Breast epithelium (tissue), 4 donors: ENCODE measurements around the gene PTPRG. TPM values are rescaled to one million over a fixed set of nuclear protein-coding genes. Genes with fewer than 3 reads are reported as not detected.

Experiments used
- DNase-seq, 2 donors: peaks; one replicate each; pipeline ENCODE4 v3.0.0-alpha.2; 2019; ENCODE audit warnings: low spot score in 2 of 2
- H3K27ac ChIP-seq, 2 donors: fragments of 200-600 bp; sonication (generic) in 1 of 2; one replicate each; pipeline ENCODE4 v1.5.1; 2016 to 2019; ENCODE audit warnings: mild to moderate bottlenecking in 1 of 2
- H3K27me3 ChIP-seq, 2 donors: fragments of 200-600 bp; sonication (generic) in 1 of 2; one replicate each; pipeline versions ENCODE4 v1.5.1 to v1.6.0; 2017 to 2019; ENCODE audit warnings: control low read depth in 1 of 2, mild to moderate bottlenecking in 1 of 2
- H3K36me3 ChIP-seq: fragments of 200-600 bp; one replicate; pipeline ENCODE4 v1.5.1; 2019
- H3K4me1 ChIP-seq, 2 donors: fragments of 200-600 bp; sonication (generic); one replicate each; pipeline ENCODE4 v1.5.1; 2016 to 2019; ENCODE audit warnings: control low read depth in 1 of 2
- H3K4me3 ChIP-seq, 3 donors: fragments of 200-600 bp; sonication (generic); 1 replicate in 2 of 3; 2 replicates in 1 of 3; pipeline ENCODE4 v1.5.1; 2016 to 2019; ENCODE audit warnings: mild to moderate bottlenecking in 3 of 3, moderate library complexity in 2 of 3
- H3K9me3 ChIP-seq, 2 donors: fragments of 200-600 bp; sonication (generic) in 1 of 2; one replicate each; pipeline ENCODE4 v1.5.1; 2016 to 2019; ENCODE audit warnings: control low read depth in 1 of 2
- POLR2A ChIP-seq: fragments of 450-650 bp; IDR thresholded peaks from one replicate; pipeline ENCODE4 v1.6.1; 2016; ENCODE audit warnings: antibody characterized with exemption, mild to moderate bottlenecking, moderate library complexity
- POLR2AphosphoS5 ChIP-seq, 3 donors: sonication (generic); formaldehyde crosslinking; IDR thresholded peaks; one replicate each; pipeline ENCODE4 v1.6.1; 2017; ENCODE audit warnings: antibody characterized with exemption in 3 of 3
- intact Hi-C: fragments of 100-400 bp; cut with DNase I; formaldehyde crosslinking; loops from one replicate; pipeline ENCODE4 v1.15.1; 2023; ENCODE audit warnings: low total_unique reads
- total RNA-seq, 3 donors: library from RNA; depleted of rRNA; stranded (reverse); fragments of >200 nt; gene quantifications; one replicate each; pipeline ENCODE4 v1.1.0, GENCODE V29; 2016
- TF ChIP-seq, protein P1 (sequence below), 3 donors: fragments of 450-650 bp; IDR thresholded peaks; one replicate each; pipeline ENCODE4 v1.5.1; 2016 to 2017; ENCODE audit warnings: antibody characterized with exemption in 3 of 3, mild to moderate bottlenecking in 3 of 3, moderate library complexity in 3 of 3

Gene PTPRG
- total RNA-seq, 3 donors from 2014 or later = 42.3 to 179 (median 61.6) TPM

DNA sequence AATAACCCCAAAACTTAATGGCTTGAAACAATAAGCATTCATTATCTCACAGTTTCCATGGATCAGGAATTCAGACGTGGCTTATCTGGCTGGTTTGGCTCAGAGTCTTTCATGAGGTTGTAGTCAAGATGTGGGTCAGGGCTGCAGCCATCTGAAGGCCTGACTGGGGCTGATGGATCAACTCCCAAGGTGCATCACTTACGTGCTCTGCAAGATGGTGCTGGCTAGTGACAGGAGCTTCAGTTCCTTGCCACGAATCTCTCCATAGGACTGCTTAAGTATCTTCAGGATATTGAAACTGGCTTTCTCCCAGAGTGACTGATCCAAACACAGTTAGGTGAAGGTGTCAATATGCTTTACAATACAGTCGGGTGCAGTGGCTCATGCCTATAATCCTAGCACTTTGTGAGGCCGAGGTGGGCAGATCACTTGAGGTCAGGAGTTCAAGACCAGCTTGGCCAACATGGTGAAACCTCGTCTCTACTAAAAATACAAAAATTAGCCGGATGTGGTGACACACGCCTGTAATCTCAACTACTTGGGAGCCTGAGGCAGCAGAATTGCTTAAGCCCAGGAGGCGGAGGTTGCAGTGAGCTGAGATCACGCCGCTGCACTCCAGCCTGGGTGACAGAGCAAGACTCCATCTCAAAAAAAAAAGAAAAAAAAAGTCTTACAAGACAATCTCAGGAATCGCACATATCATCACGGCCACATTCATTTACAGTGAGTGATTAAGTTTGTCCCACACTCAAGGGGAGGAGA is 28.5 kb upstream of the PTPRG start:
- Histone ChIP-seq H3K4me3 (no peak overlapping the region), H3K36me3 (no peaks in the 10 kb centered on the region), H3K4me1 (no peaks in the 10 kb centered on the region), H3K27me3 (no peaks in the 10 kb centered on the region), H3K9me3 (no peaks in the 10 kb centered on the region), H3K27ac (no peak overlapping the region)
- intact Hi-C loops = no loop called here
- no peak for DNase-seq
- TF ChIP-seq POLR2A = no peak
- TF ChIP-seq, protein P1, sequence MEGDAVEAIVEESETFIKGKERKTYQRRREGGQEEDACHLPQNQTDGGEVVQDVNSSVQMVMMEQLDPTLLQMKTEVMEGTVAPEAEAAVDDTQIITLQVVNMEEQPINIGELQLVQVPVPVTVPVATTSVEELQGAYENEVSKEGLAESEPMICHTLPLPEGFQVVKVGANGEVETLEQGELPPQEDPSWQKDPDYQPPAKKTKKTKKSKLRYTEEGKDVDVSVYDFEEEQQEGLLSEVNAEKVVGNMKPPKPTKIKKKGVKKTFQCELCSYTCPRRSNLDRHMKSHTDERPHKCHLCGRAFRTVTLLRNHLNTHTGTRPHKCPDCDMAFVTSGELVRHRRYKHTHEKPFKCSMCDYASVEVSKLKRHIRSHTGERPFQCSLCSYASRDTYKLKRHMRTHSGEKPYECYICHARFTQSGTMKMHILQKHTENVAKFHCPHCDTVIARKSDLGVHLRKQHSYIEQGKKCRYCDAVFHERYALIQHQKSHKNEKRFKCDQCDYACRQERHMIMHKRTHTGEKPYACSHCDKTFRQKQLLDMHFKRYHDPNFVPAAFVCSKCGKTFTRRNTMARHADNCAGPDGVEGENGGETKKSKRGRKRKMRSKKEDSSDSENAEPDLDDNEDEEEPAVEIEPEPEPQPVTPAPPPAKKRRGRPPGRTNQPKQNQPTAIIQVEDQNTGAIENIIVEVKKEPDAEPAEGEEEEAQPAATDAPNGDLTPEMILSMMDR (IDR thresholded peaks at IDR 0.05) = no peak
- no peak for TF ChIP-seq POLR2AphosphoS5 (IDR thresholded peaks at IDR 0.05)

DNA sequence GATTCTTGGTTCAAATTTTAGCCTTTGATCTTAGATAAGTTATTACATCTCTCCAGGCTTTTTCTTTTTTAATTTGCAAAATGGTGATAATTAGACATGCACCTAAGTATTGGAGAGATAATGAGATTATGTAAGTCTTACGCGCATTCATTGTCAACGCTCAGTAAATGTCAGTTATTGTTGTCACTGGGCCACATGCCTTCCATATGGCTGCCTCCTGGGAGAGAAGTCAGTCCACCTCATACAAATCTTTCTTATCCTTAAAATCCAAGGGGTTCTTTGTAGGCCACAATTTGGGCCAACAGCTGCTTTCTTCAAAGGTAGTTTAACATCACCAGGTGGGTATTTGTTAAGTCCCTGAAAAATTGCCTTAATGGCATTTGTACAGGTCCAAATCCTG is 25.5 kb upstream of the PTPRG start:
- H3K27me3 ChIP-seq = no peaks in the 10 kb centered on the region
- TF ChIP-seq POLR2AphosphoS5 (IDR thresholded peaks at IDR 0.05) (no peak), POLR2A (no peak)
- TF ChIP-seq, protein P1 (IDR thresholded peaks at IDR 0.05) = no peak

GRCh38 chr3:61537366-61537765 is 24.0 kb upstream of the PTPRG start:
- Histone ChIP-seq H3K27ac (no peak overlapping the region), H3K27me3 (no peaks in the 10 kb centered on the region), H3K36me3 (no peaks in the 10 kb centered on the region), H3K4me3 (no peak overlapping the region), H3K9me3 (no peaks in the 10 kb centered on the region), H3K4me1 (no peaks in the 10 kb centered on the region)
- intact Hi-C loops = no loop called here
- TF ChIP-seq POLR2A = no peak
- no peak for TF ChIP-seq POLR2AphosphoS5 (IDR thresholded peaks at IDR 0.05)
- TF ChIP-seq, protein P1 (IDR thresholded peaks at IDR 0.05) = no peak
- DNase-seq = no peak

More for the DNA sequence above, 25.5 kb upstream of the PTPRG start:
- no peaks in the 10 kb centered on the region for H3K9me3 ChIP-seq
- H3K4me1 ChIP-seq = no peaks in the 10 kb centered on the region
- intact Hi-C loops = no loop called here
- no peak for DNase-seq
- no peaks in the 10 kb centered on the region for H3K36me3 ChIP-seq
- no peak overlapping the region for H3K27ac ChIP-seq
- H3K4me3 ChIP-seq = no peak overlapping the region

GRCh38 chr3:61538486-61538885 is 22.9 kb upstream of the PTPRG start:
- intact Hi-C loops = no loop called here
- DNase-seq = no peak

GRCh38 chr3:61541694-61542093 is 19.7 kb upstream of the PTPRG start:
- no peaks in the 10 kb centered on the region for H3K9me3 ChIP-seq
- DNase-seq = no peak
- no peak overlapping the region for H3K4me3 ChIP-seq
- H3K27ac ChIP-seq = no peak overlapping the region
- H3K4me1 ChIP-seq = no peaks in the 10 kb centered on the region
- TF ChIP-seq POLR2AphosphoS5 (IDR thresholded peaks at IDR 0.05) (no peak), POLR2A (no peak)
- TF ChIP-seq, protein P1 (IDR thresholded peaks at IDR 0.05) = no peak
- no peaks in the 10 kb centered on the region for H3K27me3 ChIP-seq
- no peaks in the 10 kb centered on the region for H3K36me3 ChIP-seq
- intact Hi-C loops = no loop called here

More at GRCh38 chr3:61538486-61538885, 22.9 kb upstream of the PTPRG start:
- Histone ChIP-seq H3K4me3 (no peak overlapping the region), H3K9me3 (no peaks in the 10 kb centered on the region), H3K36me3 (no peaks in the 10 kb centered on the region), H3K4me1 (no peaks in the 10 kb centered on the region), H3K27me3 (no peaks in the 10 kb centered on the region), H3K27ac (no peak overlapping the region)
- no peak for TF ChIP-seq POLR2A
- TF ChIP-seq, protein P1 (IDR thresholded peaks at IDR 0.05) = no peak
- TF ChIP-seq POLR2AphosphoS5 (IDR thresholded peaks at IDR 0.05) = no peak
